Endothelial cell of umbilical vein (primary cell): ENCODE results near the gene TRMT10C. TPM values are rescaled to one million over a fixed set of nuclear protein-coding genes. Genes with fewer than 3 reads are reported as not detected.

Experiments
- BruUV-seq: library from RNA; stranded (reverse); fragments of 400-500 nt; replicated peaks from 2 replicates; lab custom pipeline; 2021; lab: Mats Ljungman, UMichigan
- CTCF ChIA-PET: fragments of 300-600, 350-600 bp; sonication (Branson Sonifier 250); formaldehyde crosslinking; loops from one replicate; lab custom pipeline; 2021; ENCODE audit warnings: antibody characterized with exemption, inconsistent platforms; lab: Charles Lee
- POLR2A ChIA-PET: fragments of 300-600, 350-600 bp; sonication (Branson Sonifier 250); formaldehyde crosslinking; loops from one replicate; lab custom pipeline; 2021; ENCODE audit warnings: antibody characterized with exemption, inconsistent platforms; lab: Charles Lee
- DNase-seq: peaks from one replicate; pipeline ENCODE4 v3.0.0-alpha.2; 2011; ENCODE audit warnings: low read depth, low spot score
- FAIRE-seq: peaks from 2 replicates; lab custom pipeline; 2011; peaks lifted over from hg19 to GRCh38; lab: Jason Lieb, UNC
- H2AFZ ChIP-seq: 2 replicates; pipeline ENCODE4 v1.6.0; 2012; ENCODE audit warnings: low read depth, low read length, control low read depth, inconsistent platforms
- H3K27ac ChIP-seq: 2 replicates; pipeline ENCODE4 v1.5.1; 2011; ENCODE audit warnings: low read depth, mild to moderate bottlenecking, control low read depth, low read length, moderate library complexity; ENCODE audit not compliant: insufficient read depth
- H3K27me3 ChIP-seq, 2 experiments: 2 replicates each; pipeline versions ENCODE4 v1.6.0 to v1.6.1; 2011; ENCODE audit warnings: low read length in 2 of 2, mixed read lengths in 1 of 2; ENCODE audit not compliant: control insufficient read depth in 2 of 2, insufficient read depth in 2 of 2
- H3K36me3 ChIP-seq, 2 experiments: 2 replicates in 1 of 2; 3 replicates in 1 of 2; pipeline ENCODE4 v1.5.1; 2011; ENCODE audit warnings: low read length in 2 of 2, mild to moderate bottlenecking in 1 of 2, moderate library complexity in 1 of 2; ENCODE audit not compliant: control insufficient read depth in 2 of 2, insufficient read depth in 2 of 2; ENCODE audit errors: extremely low read depth in 1 of 2
- H3K4me1 ChIP-seq: 3 replicates; pipeline ENCODE4 v1.5.1; 2011; ENCODE audit warnings: mild to moderate bottlenecking, low read length; ENCODE audit not compliant: control insufficient read depth, insufficient read depth; ENCODE audit errors: extremely low read depth
- H3K4me2 ChIP-seq: 2 replicates; pipeline ENCODE4 v1.6.1; 2011; ENCODE audit warnings: low read length, control low read depth, mixed read lengths; ENCODE audit not compliant: insufficient read depth
- H3K4me3 ChIP-seq, 3 experiments: fragments of 200-600 bp in 1 of 3; sonication (generic), shearing (Covaris generic) in 1 of 3; replicated peaks in 1 of 3; 2 replicates each; pipeline ENCODE4 v1.5.1; 2011 to 2016; ENCODE audit warnings: control low read depth in 3 of 3, low read length in 3 of 3, mild to moderate bottlenecking in 2 of 3, inconsistent platforms in 1 of 3, low read depth in 1 of 3, moderate library complexity in 1 of 3; ENCODE audit not compliant: insufficient read depth in 1 of 3
- H3K79me2 ChIP-seq: 2 replicates; pipeline ENCODE4 v1.6.0; 2012; ENCODE audit warnings: low read length, inconsistent platforms; ENCODE audit not compliant: control insufficient read depth, insufficient read depth
- H3K9ac ChIP-seq: replicated peaks from 2 replicates; pipeline ENCODE3; 2011; ENCODE audit warnings: low read length, control low read depth; ENCODE audit not compliant: insufficient read depth; ENCODE audit errors: extremely low read depth
- H3K9me1 ChIP-seq: replicated peaks from 3 replicates; pipeline ENCODE4 v1.6.0; 2011; ENCODE audit warnings: mild to moderate bottlenecking, low read length; ENCODE audit not compliant: control insufficient read depth, insufficient read depth; ENCODE audit errors: extremely low read depth
- H3K9me3 ChIP-seq: replicated peaks from 2 replicates; pipeline ENCODE4 v1.5.1; 2012; ENCODE audit warnings: low read length, inconsistent platforms; ENCODE audit not compliant: control insufficient read depth, insufficient read depth
- H4K20me1 ChIP-seq: replicated peaks from 2 replicates; pipeline ENCODE3; 2011; ENCODE audit warnings: mild to moderate bottlenecking, low read length; ENCODE audit not compliant: control insufficient read depth, insufficient read depth; ENCODE audit errors: extremely low read depth
- CTCF ChIP-seq, 2 donors: IDR thresholded peaks; 1 replicate in 1 of 2; 2 replicates in 1 of 2; pipeline ENCODE4 v1.5.1; 2011; ENCODE audit warnings: low read length in 2 of 2, mild to moderate bottlenecking in 2 of 2, moderate library complexity in 2 of 2, control low read depth in 1 of 2, inconsistent platforms in 1 of 2, low read depth in 1 of 2; ENCODE audit not compliant: insufficient read depth in 1 of 2; ENCODE audit errors: extremely low read depth in 1 of 2
- EZH2 ChIP-seq: IDR thresholded peaks from 2 replicates; pipeline ENCODE4 v1.6.1; 2012; ENCODE audit warnings: borderline replicate concordance, low read depth, mild to moderate bottlenecking, moderate library complexity, low read length, inconsistent platforms; ENCODE audit not compliant: severe bottlenecking
- FOS ChIP-seq: IDR thresholded peaks from 2 replicates; pipeline ENCODE4 v1.6.1; 2011; ENCODE audit warnings: mild to moderate bottlenecking, low read length, moderate library complexity, borderline replicate concordance; ENCODE audit not compliant: insufficient read depth
- GATA2 ChIP-seq: IDR thresholded peaks from 2 replicates; pipeline ENCODE4 v1.7.0; 2011; ENCODE audit warnings: low read depth, mild to moderate bottlenecking, moderate library complexity, mixed read lengths, low read length; ENCODE audit not compliant: insufficient read length, insufficient read depth
- JUN ChIP-seq: IDR thresholded peaks from 2 replicates; pipeline ENCODE4 v1.6.1; 2011; ENCODE audit warnings: borderline replicate concordance, low read depth; ENCODE audit not compliant: insufficient read length, insufficient read depth
- MAX ChIP-seq: IDR thresholded peaks from 2 replicates; pipeline ENCODE4 v1.6.1; 2011; ENCODE audit not compliant: insufficient read depth, insufficient read length
- MYC ChIP-seq: IDR thresholded peaks from one replicate; pipeline ENCODE4 v1.6.1; 2011; ENCODE audit warnings: mild to moderate bottlenecking, low read depth, low read length
- POLR2A ChIP-seq: IDR thresholded peaks from 2 replicates; pipeline ENCODE4 v1.6.1; 2012; ENCODE audit warnings: low read depth, mild to moderate bottlenecking, control low read depth, low read length
- POLR2AphosphoS5 ChIP-seq: IDR thresholded peaks from 2 replicates; pipeline ENCODE4 v1.6.1; 2012; ENCODE audit warnings: low read depth, mild to moderate bottlenecking, control low read depth, low read length, moderate library complexity; ENCODE audit not compliant: insufficient read depth
- dilution Hi-C: fragments of 300-500 bp; cut with MboI; formaldehyde crosslinking; loops from one replicate; pipeline ENCODE4 v1.15.0; 2019; ENCODE audit warnings: low sequenced_read_pairs; ENCODE audit not compliant: extremely low pct_ligation_motif_present
- intact Hi-C: fragments of 100-400 bp; cut with micrococcal nuclease; formaldehyde crosslinking; loops from one replicate; pipeline ENCODE4 v1.10.0; 2022
- polyA plus RNA-seq, 4 experiments: library from polyadenylated mRNA; depleted of rRNA in 3 of 4; stranded (reverse) in 3 of 4; unstranded in 1 of 4; fragments of >200 nt; gene quantifications; 2 replicates each; pipeline versions ENCODE4 v1.2.1 to v1.2.3, GENCODE V29; 2011 to 2012; ENCODE audit warnings: missing spikeins in 1 of 4
- total RNA-seq: library from RNA; stranded (reverse); gene quantifications from 2 replicates; pipeline ENCODE4 v1.2.3, GENCODE V29; 2021

TRMT10C gene
- total and polyA plus RNA-seq, 2 donors (not counting 3 experiments of a cell fraction or from before 2014, with no cell fraction given): 16.6 to 28.0 TPM

GRCh38 chr3:101521211-101521701 is 40.4 kb upstream of the TRMT10C start:
- FAIRE-seq: peak; percentile 82

More at GRCh38 chr3:101521211-101521701, 40.4 kb upstream of the TRMT10C start:
- TF ChIP-seq MAX (no peak), MYC (no peak), POLR2A (peak; percentile 46), FOS (no peak), GATA2 (peak; percentile 88), POLR2AphosphoS5 (peak; percentile 74), EZH2 (no peak), JUN (peak; percentile 44), CTCF (IDR thresholded peaks at IDR 0.05; ENCODE audit: extremely low read depth in 1 of 2, insufficient read depth in 1 of 2, low read depth in 1 of 2, low read length in 2 of 2) (no peak)
- Histone ChIP-seq H3K4me3 (peak overlapping the region in 1 of 3 experiments; percentile 10), H3K9me3 (no peaks in the 10 kb centered on the region), H3K27ac (peak overlapping the region; percentile 96), H4K20me1 (no peaks in the 10 kb centered on the region), H3K27me3 (no peaks in the 10 kb centered on the region), H3K4me2 (peak overlapping the region; percentile 49), H3K9ac (peak overlapping the region; percentile 69), H3K36me3 (no peaks in the 10 kb centered on the region), H3K4me1 (peaks cover 37% of the 10 kb centered on the region), H3K9me1 (no peaks in the 10 kb centered on the region), H3K79me2 (no peaks in the 10 kb centered on the region), H2AFZ (peak overlapping the region; percentile 21)
- no TSS peak for BruUV-seq
- intact Hi-C loops: loop anchor here (1.0 kb wide), 4 partner anchors 8 to 52 kb away; partner anchors contain the start of genes SENP7 and TRMT10C
- dilution Hi-C loops: no loop called here
- CTCF ChIA-PET: interaction anchor here (0.8 to 1.9 kb wide), 4 partner anchors 8 to 139 kb away, joined by 3 to 8 read pairs (median 6); partner anchors contain the start of genes PCNP and SENP7
- POLR2A ChIA-PET: interaction anchor here (1.0 to 1.6 kb wide), 2 partner anchors 9 to 40 kb away, joined by 4 read pairs; partner anchors contain the start of genes SENP7 and TRMT10C
- DNase-seq: peak; percentile 92
